SK-N-SH treated with all-trans-retinoic acid at 6 μM for 48 hours (cell line): ENCODE data around the gene PLVAP.

Experiments
- ATAC-seq: fragments of 200-7000 bp; cut with Tn5 transposase; 3 replicates; pipeline ENCODE4 v1.9.1; 2020; ENCODE audit warnings: mild to moderate bottlenecking, moderate library complexity
- ARNTL ChIP-seq: fragments of 450-650 bp; formaldehyde crosslinking; IDR thresholded peaks from 2 replicates; pipeline ENCODE4 v1.5.0; 2020; ENCODE audit warnings: low read depth, mild to moderate bottlenecking, moderate library complexity, borderline replicate concordance
- BACH2 ChIP-seq: fragments of 250-450 bp; sonication (Bioruptor Pico); IDR thresholded peaks from 2 replicates; pipeline ENCODE4 v1.9.0; 2021; ENCODE audit warnings: mild to moderate bottlenecking, borderline replicate concordance
- CSDC2 ChIP-seq: fragments of 250-450 bp; sonication (Bioruptor Pico); IDR thresholded peaks from 2 replicates; pipeline ENCODE4 v1.5.0; 2020; ENCODE audit warnings: mild to moderate bottlenecking, moderate library complexity
- ESRRG ChIP-seq: fragments of 250-450 bp; sonication (Bioruptor Pico); IDR thresholded peaks from 2 replicates; pipeline ENCODE4 v1.6.1; 2021; ENCODE audit warnings: mild to moderate bottlenecking
- GLIS3 ChIP-seq: fragments of 250-450 bp; sonication (Bioruptor Pico); IDR thresholded peaks from 2 replicates; pipeline ENCODE4 v1.5.0; 2020; ENCODE audit warnings: mild to moderate bottlenecking, moderate library complexity
- OSR1 ChIP-seq: fragments of 250-450 bp; sonication (Bioruptor Pico); IDR thresholded peaks from 2 replicates; pipeline ENCODE4 v1.8.0; 2022; ENCODE audit warnings: moderate library complexity, mild to moderate bottlenecking, inconsistent platforms
- PATZ1 ChIP-seq: fragments of 250-450 bp; sonication (Bioruptor Pico); IDR thresholded peaks from 2 replicates; pipeline ENCODE4 v1.8.0; 2020; ENCODE audit warnings: mild to moderate bottlenecking, moderate library complexity, borderline replicate concordance
- POU6F1 ChIP-seq: fragments of 250-450 bp; sonication (Bioruptor Pico); IDR thresholded peaks from 2 replicates; pipeline ENCODE4 v1.8.0; 2021; ENCODE audit warnings: low read depth, mild to moderate bottlenecking, moderate library complexity, borderline replicate concordance
- PPARA ChIP-seq: fragments of 250-450 bp; sonication (Bioruptor Pico); IDR thresholded peaks from 2 replicates; pipeline ENCODE4 v1.5.0; 2020; ENCODE audit warnings: mild to moderate bottlenecking, borderline replicate concordance
- RARB ChIP-seq: fragments of 250-450 bp; sonication (Bioruptor Pico); IDR thresholded peaks from 2 replicates; pipeline ENCODE4 v1.8.0; 2021; ENCODE audit warnings: mild to moderate bottlenecking, moderate library complexity
- TCF4 ChIP-seq: fragments of 250-450 bp; sonication (Bioruptor Pico); IDR thresholded peaks from 2 replicates; pipeline ENCODE4 v1.8.0; 2021; ENCODE audit warnings: mild to moderate bottlenecking, moderate library complexity, borderline replicate concordance
- TOX ChIP-seq: fragments of 250-450 bp; sonication (Bioruptor Pico); IDR thresholded peaks from 2 replicates; pipeline ENCODE4 v1.8.0; 2021; ENCODE audit warnings: mild to moderate bottlenecking, moderate library complexity, borderline replicate concordance
- ZC3H10 ChIP-seq: fragments of 250-450 bp; sonication (Bioruptor Pico); IDR thresholded peaks from 2 replicates; pipeline ENCODE4 v1.5.1; 2021; ENCODE audit warnings: mild to moderate bottlenecking, moderate library complexity
- ZFP3 ChIP-seq: fragments of 250-450 bp; sonication (Bioruptor Pico); IDR thresholded peaks from 2 replicates; pipeline ENCODE4 v1.5.0; 2020; ENCODE audit warnings: mild to moderate bottlenecking, moderate library complexity
- ZFP30 ChIP-seq: fragments of 450-650 bp; formaldehyde crosslinking; IDR thresholded peaks from 2 replicates; pipeline ENCODE4 v1.5.0; 2022; ENCODE audit warnings: mild to moderate bottlenecking, moderate library complexity
- ZNF565 ChIP-seq: fragments of 450-650 bp; formaldehyde crosslinking; conservative IDR thresholded peaks from 2 replicates; pipeline ENCODE4 v1.5.0; 2020; ENCODE audit warnings: low read depth, mild to moderate bottlenecking, moderate library complexity
- ZNF70 ChIP-seq: fragments of 450-650 bp; formaldehyde crosslinking; IDR thresholded peaks from 2 replicates; pipeline ENCODE4 v1.5.0; 2020; ENCODE audit warnings: mild to moderate bottlenecking, moderate library complexity
- ZNF8 ChIP-seq: fragments of 450-650 bp; formaldehyde crosslinking; IDR thresholded peaks from 2 replicates; pipeline ENCODE4 v1.5.0; 2020; ENCODE audit warnings: mild to moderate bottlenecking, moderate library complexity
- TF ChIP-seq, protein P1 (sequence below): fragments of 250-450 bp; sonication (Bioruptor Pico); IDR thresholded peaks from 2 replicates; pipeline ENCODE4 v1.5.1; 2020; ENCODE audit warnings: low read depth, mild to moderate bottlenecking, moderate library complexity
- TF ChIP-seq, protein P2 (sequence below): fragments of 250-450 bp; sonication (Bioruptor Pico); IDR thresholded peaks from 2 replicates; pipeline ENCODE4 v1.5.0; 2020; ENCODE audit warnings: mild to moderate bottlenecking, moderate library complexity

The PLVAP gene

DNA sequence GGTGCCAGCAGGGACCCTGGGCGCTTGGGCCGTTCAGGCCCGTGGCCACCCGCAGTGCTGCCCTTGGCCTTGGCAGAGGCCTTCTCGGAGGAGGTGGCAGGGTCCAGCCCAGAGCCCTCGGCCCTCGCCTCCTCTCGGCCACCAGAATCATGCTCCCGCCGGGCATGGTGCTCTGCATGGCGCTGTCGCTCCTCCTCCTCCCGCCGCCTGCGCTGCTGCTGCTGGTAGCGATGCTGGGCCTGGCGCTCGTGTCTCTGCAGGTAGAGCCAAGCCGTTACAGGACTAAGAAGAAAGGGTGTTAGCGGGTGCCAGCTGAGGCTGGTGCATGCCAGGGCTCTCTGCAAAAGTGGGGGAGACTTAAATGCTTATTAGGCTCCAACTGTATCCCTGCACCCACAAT lies 52.0 kb downstream of the PLVAP start (continued):
- TF ChIP-seq POU6F1 (CRISPR knock-in tag): no peak
- TF ChIP-seq ZNF70 (CRISPR knock-in tag): no peak
- no peak for TF ChIP-seq ZNF8 (CRISPR knock-in tag)
- TF ChIP-seq, protein P1, sequence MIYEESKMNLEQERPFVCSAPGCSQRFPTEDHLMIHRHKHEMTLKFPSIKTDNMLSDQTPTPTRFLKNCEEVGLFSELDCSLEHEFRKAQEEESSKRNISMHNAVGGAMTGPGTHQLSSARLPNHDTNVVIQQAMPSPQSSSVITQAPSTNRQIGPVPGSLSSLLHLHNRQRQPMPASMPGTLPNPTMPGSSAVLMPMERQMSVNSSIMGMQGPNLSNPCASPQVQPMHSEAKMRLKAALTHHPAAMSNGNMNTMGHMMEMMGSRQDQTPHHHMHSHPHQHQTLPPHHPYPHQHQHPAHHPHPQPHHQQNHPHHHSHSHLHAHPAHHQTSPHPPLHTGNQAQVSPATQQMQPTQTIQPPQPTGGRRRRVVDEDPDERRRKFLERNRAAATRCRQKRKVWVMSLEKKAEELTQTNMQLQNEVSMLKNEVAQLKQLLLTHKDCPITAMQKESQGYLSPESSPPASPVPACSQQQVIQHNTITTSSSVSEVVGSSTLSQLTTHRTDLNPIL: no peak
- TF ChIP-seq PPARA (CRISPR knock-in tag): no peak
- TF ChIP-seq TCF4 (CRISPR knock-in tag): no peak
- no peak for TF ChIP-seq ZFP3 (CRISPR knock-in tag)
- TF ChIP-seq BACH2 (CRISPR knock-in tag): no peak
- no peak for TF ChIP-seq ZFP30
- no peak for TF ChIP-seq ZNF565
- TF ChIP-seq ARNTL (CRISPR knock-in tag): no peak
- TF ChIP-seq, all 23 proteins: peak for 0

DNA sequence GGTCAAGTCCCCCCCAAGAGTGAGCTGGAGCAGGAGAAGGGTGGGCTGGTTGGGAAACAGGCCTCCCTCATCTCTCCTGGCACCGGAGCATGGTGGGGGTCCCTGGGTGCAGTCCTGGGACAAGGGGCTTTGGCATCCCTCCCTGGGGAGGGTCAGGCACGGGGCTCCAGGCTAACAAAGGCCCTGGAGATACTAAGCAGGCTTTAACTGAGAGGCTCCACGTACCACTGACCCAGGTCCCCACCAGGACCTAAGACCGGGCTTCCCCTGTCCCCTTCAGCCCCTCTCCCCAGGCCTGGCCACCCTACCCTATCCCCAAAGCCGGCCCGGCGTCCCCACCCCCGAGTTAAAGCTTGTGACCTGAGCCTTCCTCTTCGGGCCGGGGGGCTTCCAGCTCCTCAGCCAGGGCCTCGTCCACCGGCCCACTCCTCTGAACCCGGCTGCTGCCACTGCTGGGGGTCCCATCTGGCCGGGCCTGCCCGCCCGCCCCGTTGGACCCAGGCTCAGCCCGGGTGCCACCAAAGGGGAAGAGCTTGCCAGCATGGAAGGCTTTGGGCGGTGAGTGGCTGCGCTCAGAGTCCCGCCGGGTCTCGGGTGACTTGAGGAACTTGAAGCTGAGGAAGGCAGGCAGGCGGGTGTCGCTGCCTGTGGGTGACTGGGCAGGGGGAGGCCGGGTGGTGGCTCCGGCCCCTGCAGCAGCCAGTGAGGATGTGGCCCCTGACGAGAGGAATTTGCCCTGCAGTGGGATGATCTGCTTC lies 52.6 kb downstream of the PLVAP start:
- no peak for ATAC-seq

GRCh38 chr19:17323964-17324332 lies 53.2 kb downstream of the PLVAP start:
- ATAC-seq: no peak
- TF ChIP-seq ARNTL (CRISPR knock-in tag): no peak
- TF ChIP-seq, protein P1: no peak
- TF ChIP-seq TOX (CRISPR knock-in tag): no peak
- TF ChIP-seq ESRRG: no peak
- TF ChIP-seq, protein P2, sequence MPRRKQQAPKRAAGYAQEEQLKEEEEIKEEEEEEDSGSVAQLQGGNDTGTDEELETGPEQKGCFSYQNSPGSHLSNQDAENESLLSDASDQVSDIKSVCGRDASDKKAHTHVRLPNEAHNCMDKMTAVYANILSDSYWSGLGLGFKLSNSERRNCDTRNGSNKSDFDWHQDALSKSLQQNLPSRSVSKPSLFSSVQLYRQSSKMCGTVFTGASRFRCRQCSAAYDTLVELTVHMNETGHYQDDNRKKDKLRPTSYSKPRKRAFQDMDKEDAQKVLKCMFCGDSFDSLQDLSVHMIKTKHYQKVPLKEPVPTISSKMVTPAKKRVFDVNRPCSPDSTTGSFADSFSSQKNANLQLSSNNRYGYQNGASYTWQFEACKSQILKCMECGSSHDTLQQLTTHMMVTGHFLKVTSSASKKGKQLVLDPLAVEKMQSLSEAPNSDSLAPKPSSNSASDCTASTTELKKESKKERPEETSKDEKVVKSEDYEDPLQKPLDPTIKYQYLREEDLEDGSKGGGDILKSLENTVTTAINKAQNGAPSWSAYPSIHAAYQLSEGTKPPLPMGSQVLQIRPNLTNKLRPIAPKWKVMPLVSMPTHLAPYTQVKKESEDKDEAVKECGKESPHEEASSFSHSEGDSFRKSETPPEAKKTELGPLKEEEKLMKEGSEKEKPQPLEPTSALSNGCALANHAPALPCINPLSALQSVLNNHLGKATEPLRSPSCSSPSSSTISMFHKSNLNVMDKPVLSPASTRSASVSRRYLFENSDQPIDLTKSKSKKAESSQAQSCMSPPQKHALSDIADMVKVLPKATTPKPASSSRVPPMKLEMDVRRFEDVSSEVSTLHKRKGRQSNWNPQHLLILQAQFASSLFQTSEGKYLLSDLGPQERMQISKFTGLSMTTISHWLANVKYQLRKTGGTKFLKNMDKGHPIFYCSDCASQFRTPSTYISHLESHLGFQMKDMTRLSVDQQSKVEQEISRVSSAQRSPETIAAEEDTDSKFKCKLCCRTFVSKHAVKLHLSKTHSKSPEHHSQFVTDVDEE: no peak
- TF ChIP-seq BACH2 (CRISPR knock-in tag): no peak
- TF ChIP-seq ZFP3 (CRISPR knock-in tag): no peak
- no peak for TF ChIP-seq OSR1 (CRISPR knock-in tag)
- TF ChIP-seq TCF4 (CRISPR knock-in tag): no peak
- TF ChIP-seq PATZ1 (CRISPR knock-in tag): no peak

More for the DNA sequence above, 52.6 kb downstream of the PLVAP start:
- TF ChIP-seq CSDC2 (no peak), POU6F1 (CRISPR knock-in tag) (no peak), ESRRG (no peak), ZNF8 (CRISPR knock-in tag) (no peak), ZC3H10 (CRISPR knock-in tag) (no peak), ZNF565 (no peak), BACH2 (CRISPR knock-in tag) (no peak), ZFP3 (CRISPR knock-in tag) (no peak), GLIS3 (CRISPR knock-in tag) (no peak), TCF4 (CRISPR knock-in tag) (no peak), RARB (CRISPR knock-in tag) (no peak)
- TF ChIP-seq, protein P2: no peak
- TF ChIP-seq, all 23 proteins: peak for 0
